Kidney tubule cell (primary cell): Measurements from ENCODE around the gene PLEKHG1.

ENCODE experiments used
- DNase-seq: peaks from one replicate; pipeline ENCODE4 v3.0.0-alpha.2; 2018; ENCODE audit warnings: low spot score

The PLEKHG1 gene

GRCh38 chr6:150589852-150590251 lies 9.8 kb upstream of the PLEKHG1 start:
- no peak for DNase-seq

GRCh38 chr6:150590446-150590845 lies 9.2 kb upstream of the PLEKHG1 start:
- DNase-seq, result peak; percentile 46

- DNase-seq, result no peak
These were observed 7.2 kb upstream of the PLEKHG1 start for GRCh38 chr6:150592377-150592995.

- DNase-seq, result no peak
These were observed 6.6 kb upstream of the PLEKHG1 start for GRCh38 chr6:150593119-150593518.

GRCh38 chr6:150596439-150596838 lies 3.2 kb upstream of the PLEKHG1 start:
- DNase-seq, result no peak

GRCh38 chr6:150598401-150598800 lies 1.3 kb upstream of the PLEKHG1 start:
- no peak for DNase-seq

- no peak for DNase-seq
These were observed 857 bp upstream of the PLEKHG1 start for GRCh38 chr6:150598858-150599198.

GRCh38 chr6:150600010-150600300 lies 270 bp downstream of the PLEKHG1 start:
- no peak for DNase-seq

- DNase-seq, result peak; percentile 90
These were observed 774 bp downstream of the PLEKHG1 start for GRCh38 chr6:150600301-150601017.

GRCh38 chr6:150601439-150601838 lies 1.8 kb downstream of the PLEKHG1 start:
- no peak for DNase-seq

- no peak for DNase-seq
These were observed 3.5 kb downstream of the PLEKHG1 start for GRCh38 chr6:150603176-150603575.

GRCh38 chr6:150604467-150604866 lies 4.8 kb downstream of the PLEKHG1 start:
- DNase-seq, result no peak

GRCh38 chr6:150605333-150605732 lies 5.6 kb downstream of the PLEKHG1 start:
- DNase-seq, result no peak

GRCh38 chr6:150606168-150606591 lies 6.5 kb downstream of the PLEKHG1 start:
- DNase-seq, result no peak

GRCh38 chr6:150606647-150607328 lies 7.1 kb downstream of the PLEKHG1 start:
- no peak for DNase-seq

- DNase-seq, result no peak
These were observed 7.6 kb downstream of the PLEKHG1 start for GRCh38 chr6:150607329-150607650.

- DNase-seq, result no peak
These were observed 10.9 kb downstream of the PLEKHG1 start for GRCh38 chr6:150610584-150610983.

- no peak for DNase-seq
These were observed 13.6 kb downstream of the PLEKHG1 start for GRCh38 chr6:150613269-150613668.

- DNase-seq, result no peak
These were observed 16.3 kb downstream of the PLEKHG1 start for GRCh38 chr6:150615967-150616366.

GRCh38 chr6:150616586-150616985 lies 16.9 kb downstream of the PLEKHG1 start:
- DNase-seq, result no peak

GRCh38 chr6:150617062-150617461 lies 17.4 kb downstream of the PLEKHG1 start:
- DNase-seq, result no peak

GRCh38 chr6:150617496-150618460 lies 18.1 kb downstream of the PLEKHG1 start:
- DNase-seq, result no peak

GRCh38 chr6:150619275-150619674 lies 19.6 kb downstream of the PLEKHG1 start:
- DNase-seq, result no peak
